HEK293T (cell line): ENCODE results near the gene NLGN3.

Source experiments
- BHLHE40 ChIP-seq: fragments of 450-650 bp; IDR thresholded peaks from 2 replicates; pipeline ENCODE4 v1.6.1; 2016; ENCODE audit warnings: mild to moderate bottlenecking, moderate library complexity, borderline replicate concordance
- CTBP1 ChIP-seq: fragments of 450-650 bp; IDR thresholded peaks from 2 replicates; pipeline ENCODE4 v1.6.1; 2016; ENCODE audit warnings: borderline replicate concordance
- ELF4 ChIP-seq: fragments of 450-650 bp; IDR thresholded peaks from 2 replicates; pipeline ENCODE4 v1.6.1; 2017; ENCODE audit warnings: antibody characterized with exemption
- FOXA1 ChIP-seq: fragments of 450-650 bp; IDR thresholded peaks from 2 replicates; pipeline ENCODE4 v1.6.1; 2016; ENCODE audit warnings: mild to moderate bottlenecking
- FOXM1 ChIP-seq: fragments of 450-650 bp; IDR thresholded peaks from 2 replicates; pipeline ENCODE4 v1.6.1; 2017; ENCODE audit warnings: mild to moderate bottlenecking, borderline replicate concordance
- HDGF ChIP-seq: fragments of 450-650 bp; IDR thresholded peaks from 2 replicates; pipeline ENCODE4 v1.6.1; 2017; ENCODE audit warnings: antibody characterized with exemption, borderline replicate concordance
- L3MBTL2 ChIP-seq: fragments of 450-650 bp; conservative IDR thresholded peaks from 2 replicates; pipeline ENCODE4 v1.6.1; 2016; ENCODE audit warnings: mild to moderate bottlenecking
- LEF1 ChIP-seq: fragments of 450-650 bp; IDR thresholded peaks from 2 replicates; pipeline ENCODE4 v1.6.1; 2017; ENCODE audit warnings: mild to moderate bottlenecking, borderline replicate concordance
- NFRKB ChIP-seq: fragments of 450-650 bp; IDR thresholded peaks from 2 replicates; pipeline ENCODE4 v1.6.1; 2016; ENCODE audit warnings: mild to moderate bottlenecking, moderate library complexity
- PKNOX1 ChIP-seq: fragments of 450-650 bp; IDR thresholded peaks from 2 replicates; pipeline ENCODE4 v1.6.1; 2016
- SP1 ChIP-seq: fragments of 450-650 bp; IDR thresholded peaks from 2 replicates; pipeline ENCODE4 v1.6.1; 2017
- SUZ12 ChIP-seq: fragments of 450-650 bp; IDR thresholded peaks from 2 replicates; pipeline ENCODE4 v1.6.1; 2016; ENCODE audit warnings: mild to moderate bottlenecking
- TARDBP ChIP-seq: fragments of 450-650 bp; IDR thresholded peaks from 2 replicates; pipeline ENCODE4 v1.6.1; 2016
- ZNF384 ChIP-seq: fragments of 450-650 bp; IDR thresholded peaks from 2 replicates; pipeline ENCODE4 v1.6.1; 2016

- TF ChIP-seq TARDBP (no peak), BHLHE40 (no peak), ELF4 (no peak), HDGF (no peak), FOXM1 (no peak), SP1 (no peak), SUZ12 (no peak), LEF1 (no peak), ZNF384 (no peak), CTBP1 (no peak), NFRKB (no peak), FOXA1 (no peak), PKNOX1 (no peak), L3MBTL2 (no peak)
Measured at GRCh38 chrX:71167031-71167781, 22.6 kb downstream of the NLGN3 start.
